NCI-H187 (cell line): ENCODE data around the gene SFT2D1.

Experiments used
- DNase-seq, 2 experiments: peaks; one replicate each; lab custom pipeline; 2025; lab: John Stamatoyannopoulos, UW

Gene SFT2D1

DNA sequence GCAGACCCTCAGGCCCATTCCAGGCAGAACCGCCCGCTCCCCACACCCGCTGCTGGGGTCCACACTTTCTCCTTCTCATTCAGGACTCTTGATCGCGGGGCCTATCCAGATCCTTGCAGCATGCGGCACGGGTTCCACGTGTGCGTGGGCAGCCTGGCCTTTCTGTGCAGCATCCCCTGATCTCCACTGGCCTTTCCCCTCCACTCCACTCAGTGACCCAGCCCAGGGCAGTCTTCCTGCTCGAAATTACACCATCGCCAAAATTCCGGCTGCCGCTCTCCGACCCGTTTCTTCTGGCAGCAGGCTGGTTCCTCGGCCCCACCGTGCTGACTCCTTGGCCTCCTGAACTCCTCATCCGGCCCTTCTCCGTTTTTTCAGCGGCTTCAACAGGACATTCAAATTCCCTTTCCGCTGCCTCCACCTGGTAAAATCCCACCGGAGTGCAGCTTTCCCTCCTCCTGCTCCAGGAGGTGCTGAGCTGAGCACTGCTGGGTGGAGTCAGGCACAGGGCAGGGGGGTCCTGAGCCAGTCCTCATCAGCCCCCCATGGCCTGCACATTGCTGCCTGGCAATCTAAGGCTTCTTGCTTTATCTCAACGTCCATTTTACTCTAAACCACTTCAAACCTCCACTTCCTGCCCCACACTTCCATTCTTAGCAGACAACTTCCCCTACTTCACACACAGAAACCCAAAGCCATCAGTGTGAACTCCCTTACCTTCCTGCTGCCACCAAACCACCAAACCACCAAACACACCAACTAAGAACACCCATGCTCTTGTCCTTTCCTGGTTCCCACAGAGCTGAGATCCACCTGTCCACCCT, 9.0 kb downstream of the SFT2D1 start:
- no peak for DNase-seq

DNA sequence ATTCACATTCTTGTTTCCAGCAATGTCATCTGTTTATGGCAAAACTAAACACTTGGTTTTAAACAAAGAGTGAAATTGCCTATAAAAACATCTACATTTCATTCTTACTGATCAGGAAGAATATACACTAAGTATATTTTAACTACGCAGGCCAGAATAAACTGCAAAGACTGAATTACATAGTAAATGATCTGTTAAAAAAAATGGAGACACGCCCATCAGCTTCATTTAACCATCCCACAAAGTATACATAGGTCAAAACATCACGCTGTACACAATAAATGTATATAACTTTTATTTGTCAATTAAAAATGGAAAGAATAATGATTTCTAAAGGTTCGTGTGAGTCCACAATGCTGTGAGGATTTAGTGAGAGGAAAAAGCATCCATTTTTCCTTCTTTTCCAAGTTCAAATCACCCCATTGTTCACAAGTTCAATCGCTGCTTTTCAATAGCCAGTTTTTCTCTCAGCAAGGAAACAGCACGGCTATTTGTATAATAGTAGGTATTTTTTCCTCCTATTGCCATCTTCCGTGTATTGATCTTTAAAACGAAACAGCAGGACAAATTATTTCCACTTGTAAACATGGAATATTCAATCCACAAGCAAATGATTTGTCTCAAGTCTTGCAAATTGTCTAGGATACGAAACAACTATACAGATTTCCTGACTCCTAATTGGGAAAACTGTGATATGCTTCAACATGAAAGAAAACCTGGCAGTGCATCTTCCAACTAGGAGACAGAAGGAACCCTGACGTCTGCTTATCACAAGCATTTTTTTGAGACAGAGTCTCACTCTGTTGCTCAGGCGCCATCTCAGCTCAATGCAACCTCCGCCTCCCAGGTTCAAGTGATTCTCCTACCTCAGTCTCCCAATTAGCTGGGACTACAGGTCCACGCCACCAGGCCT, 10.6 kb downstream of the SFT2D1 start:
- no peak for DNase-seq

GRCh38 chr6:166330612-166331011, 11.7 kb downstream of the SFT2D1 start:
- no peak for DNase-seq

DNA sequence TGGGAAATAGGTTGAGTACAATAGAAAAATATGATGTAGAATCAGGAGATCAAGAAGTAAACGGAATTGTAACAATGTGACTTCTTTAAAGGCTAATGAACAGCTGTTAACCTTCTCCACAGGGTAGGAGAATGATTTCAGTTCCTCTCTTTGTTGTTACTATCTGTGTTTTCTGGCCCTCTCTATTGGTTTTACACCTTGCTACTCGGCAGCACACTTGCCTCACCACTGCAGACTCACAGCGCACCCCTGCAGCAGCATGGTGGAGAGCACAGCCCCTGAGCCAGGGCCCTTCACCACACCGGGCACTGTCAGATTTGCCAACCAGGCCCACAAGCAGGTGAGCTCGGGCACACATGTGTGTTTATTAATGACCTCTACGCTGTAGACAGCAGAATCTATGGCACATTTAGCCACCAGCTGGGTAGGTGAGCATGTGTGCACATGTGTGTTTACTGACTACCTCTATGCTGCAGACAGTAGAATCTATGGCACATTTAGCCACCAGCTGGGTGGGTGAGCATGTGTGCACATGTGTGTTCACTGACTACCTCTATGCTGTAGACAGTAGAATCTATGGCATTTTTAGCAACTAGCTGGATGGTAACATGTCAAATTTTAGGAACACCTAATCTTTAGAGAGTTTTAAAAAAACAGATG, 16.8 kb downstream of the SFT2D1 start:
- no peak for DNase-seq

- DNase-seq = no peak
These were observed 18.9 kb downstream of the SFT2D1 start for GRCh38 chr6:166323395-166323794.

DNA sequence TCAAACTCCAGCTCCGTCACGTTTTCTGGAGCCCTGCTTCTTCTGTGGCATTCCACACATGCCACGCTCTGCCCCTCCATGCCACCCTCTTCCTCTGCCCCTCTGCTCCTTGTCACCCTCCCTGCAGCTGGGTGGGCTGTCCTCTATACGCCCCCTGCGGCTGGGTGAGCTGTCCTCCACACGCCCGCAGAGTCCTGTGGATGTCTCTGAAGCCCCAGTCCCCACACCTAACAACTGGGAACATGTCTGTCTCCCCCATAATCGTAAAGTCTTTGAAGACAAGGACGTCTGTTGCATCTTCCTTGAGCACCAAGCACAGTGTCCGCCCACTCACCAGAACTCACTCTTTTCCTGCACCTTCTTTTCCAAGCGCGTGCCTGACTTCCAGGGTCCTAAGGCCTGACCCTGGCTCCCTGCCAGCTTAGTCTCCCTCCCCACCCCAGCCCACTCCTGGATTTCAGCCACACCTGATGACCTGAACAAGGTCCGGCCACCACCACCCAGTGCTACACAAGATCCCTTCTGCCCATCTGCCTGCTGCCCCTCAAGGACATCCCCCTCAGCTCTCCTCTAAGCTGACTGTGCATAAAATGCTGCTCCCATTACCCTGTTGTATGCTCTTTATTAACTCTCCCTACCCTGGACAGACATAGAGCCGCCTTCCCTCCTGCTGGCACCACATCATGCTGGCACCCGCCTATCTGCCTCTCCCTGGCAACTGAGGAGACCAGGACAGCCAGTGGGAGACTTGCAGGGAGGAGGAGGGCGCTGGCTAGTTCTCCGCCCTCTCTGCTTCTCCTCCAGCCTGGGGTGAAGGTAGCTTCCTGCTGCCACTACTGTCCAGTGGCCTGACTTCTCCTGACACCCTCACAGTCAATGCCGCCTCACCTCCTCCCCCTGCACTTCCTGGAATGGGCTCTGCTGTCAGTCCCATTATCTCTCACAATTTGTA, 23.4 kb downstream of the SFT2D1 start:
- no peak for DNase-seq

GRCh38 chr6:166318227-166318626, 24.1 kb downstream of the SFT2D1 start:
- no peak for DNase-seq

- DNase-seq = no peak
These were observed 24.8 kb downstream of the SFT2D1 start for GRCh38 chr6:166317261-166318212.

DNA sequence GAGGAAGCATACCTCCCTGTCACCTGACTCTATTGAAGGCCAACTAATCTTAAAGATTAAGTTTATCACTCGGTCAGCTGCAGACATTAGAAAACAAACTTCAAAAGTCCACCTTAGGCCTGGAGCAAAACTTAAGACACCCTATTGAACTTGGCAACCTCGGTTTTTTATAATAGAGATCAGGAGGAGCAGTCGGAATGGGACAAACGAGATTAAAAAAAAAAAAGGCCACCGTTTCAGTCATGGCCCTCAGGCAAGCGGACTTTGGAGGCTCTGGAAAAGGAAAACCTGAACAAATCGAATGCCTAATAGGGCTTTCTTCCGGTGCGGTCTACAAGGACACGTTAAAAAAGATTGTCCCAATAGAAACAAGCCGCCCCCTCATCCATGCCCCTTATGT, 26.9 kb downstream of the SFT2D1 start:
- no peak for DNase-seq

- DNase-seq = no peak
These were observed 27.9 kb downstream of the SFT2D1 start for GRCh38 chr6:166314454-166314853.

DNA sequence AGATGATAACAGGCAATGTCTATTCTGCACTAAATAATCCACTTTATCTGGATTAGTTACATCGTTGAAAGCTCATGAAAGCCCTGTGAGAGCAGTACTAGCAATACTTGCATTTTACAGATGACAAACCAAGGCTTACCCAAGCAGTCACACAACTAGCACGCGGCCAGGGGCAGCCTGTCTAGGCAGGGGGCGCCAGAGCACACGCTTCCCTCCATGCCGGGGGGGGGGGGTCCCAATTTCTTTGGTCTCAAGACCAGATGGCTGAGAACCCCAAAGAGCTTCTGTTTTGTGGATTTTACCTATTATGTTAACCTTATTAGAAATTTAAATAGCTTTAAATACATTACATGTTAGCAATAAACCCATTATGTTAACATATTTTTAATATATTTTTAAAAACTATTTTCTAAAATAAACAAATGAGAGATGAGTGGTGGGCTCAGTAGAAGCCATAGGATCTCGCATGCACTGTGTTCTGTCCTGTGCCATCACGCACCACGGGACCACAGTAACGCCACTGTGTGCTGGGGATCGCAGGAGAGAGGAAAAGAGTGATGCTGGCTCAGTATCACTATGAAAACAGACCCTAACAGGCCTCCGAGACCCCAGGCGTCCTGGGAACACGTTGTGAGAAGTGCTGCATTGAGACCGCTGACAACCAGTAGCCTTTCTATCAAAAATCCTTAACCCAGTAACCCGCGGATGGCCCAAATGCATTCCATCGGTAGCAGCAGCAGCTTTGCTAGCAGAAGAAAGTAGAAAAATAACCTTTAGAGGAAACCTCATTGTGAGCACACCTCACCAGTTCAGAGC, 28.9 kb downstream of the SFT2D1 start:
- DNase-seq = no peak

- no peak for DNase-seq
These were observed 29.5 kb downstream of the SFT2D1 start for GRCh38 chr6:166312832-166313231.

DNA sequence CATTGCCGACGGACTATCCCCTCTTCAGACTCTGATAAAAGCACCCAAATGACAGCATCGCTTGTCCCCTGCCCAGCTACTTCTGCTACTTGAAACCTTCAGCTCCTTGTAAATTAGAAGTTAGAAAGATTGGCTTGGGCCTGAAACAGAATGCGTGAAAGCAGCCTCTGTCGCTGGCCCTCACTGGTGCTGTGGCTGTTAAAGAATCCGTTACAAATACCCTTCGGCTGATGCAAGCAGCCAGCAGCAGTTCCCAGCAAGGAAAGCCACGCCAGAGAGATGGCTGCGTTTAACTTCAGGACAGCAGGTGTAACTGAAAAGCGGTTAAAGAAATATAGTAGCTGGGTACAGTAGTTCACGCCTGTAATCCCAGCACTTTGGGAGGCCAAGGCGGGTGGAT, 31.7 kb downstream of the SFT2D1 start:
- no peak for DNase-seq

- DNase-seq = no peak
These were observed 32.4 kb downstream of the SFT2D1 start for GRCh38 chr6:166309977-166310376.

DNA sequence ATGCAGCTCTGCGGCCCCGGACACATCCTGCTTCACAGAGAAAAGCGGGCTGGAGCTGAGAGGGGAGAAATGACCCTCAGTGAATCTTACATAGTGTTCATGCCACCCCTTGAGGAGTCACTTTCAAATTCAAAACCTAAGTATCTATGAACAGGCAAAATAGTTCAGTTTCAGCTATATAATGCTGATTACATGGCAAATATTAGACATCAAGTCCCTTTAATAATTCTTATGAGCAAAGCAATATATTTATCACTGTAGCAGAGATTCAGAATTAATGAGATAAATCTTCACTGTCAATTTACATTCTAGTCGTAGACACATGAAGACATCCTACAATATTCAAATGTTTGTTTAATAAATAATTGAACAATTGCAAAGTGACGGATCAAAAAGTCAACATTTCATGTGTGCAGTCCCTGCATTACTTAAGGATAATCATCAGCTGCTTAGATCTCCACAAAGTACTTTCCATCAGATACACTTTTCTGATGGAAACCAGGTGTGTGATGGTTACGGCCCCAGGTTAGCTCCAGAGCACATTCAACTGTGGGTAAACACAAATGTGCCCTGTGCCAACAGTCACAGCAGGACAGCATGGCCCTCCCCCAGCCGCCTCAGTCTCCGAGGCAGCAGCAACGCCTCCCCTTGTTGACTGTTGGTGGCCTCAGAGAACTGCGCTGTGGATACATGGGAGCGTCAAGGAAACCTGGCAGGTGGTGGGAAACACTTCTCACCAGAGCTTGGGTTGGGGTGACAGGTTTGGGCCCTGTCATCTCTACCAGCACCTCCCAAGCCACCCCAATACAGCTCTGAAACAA, 33.4 kb downstream of the SFT2D1 start:
- DNase-seq = no peak

- DNase-seq = no peak
These were observed 34.1 kb downstream of the SFT2D1 start, which contains the start of gene PRR18 for GRCh38 chr6:166308033-166308768. TSS of gene PRR18 (minus strand) at chr6:166308392. CDS start at chr6:166308142, 250 bp downstream.
